ENCODE results near the gene DCUN1D5. TPM values are rescaled to one million over a fixed set of nuclear protein-coding genes. Genes with fewer than 3 reads are reported as not detected.

The DCUN1D5 gene
- total RNA-seq, 3 donors from 2014 or later: 9.4 to 18.9 (median 14.5) TPM

GRCh38 chr11:103086461-103086860 lies 5.5 kb downstream of the DCUN1D5 start:
- no peak for ATAC-seq
- TF ChIP-seq, protein P1, sequence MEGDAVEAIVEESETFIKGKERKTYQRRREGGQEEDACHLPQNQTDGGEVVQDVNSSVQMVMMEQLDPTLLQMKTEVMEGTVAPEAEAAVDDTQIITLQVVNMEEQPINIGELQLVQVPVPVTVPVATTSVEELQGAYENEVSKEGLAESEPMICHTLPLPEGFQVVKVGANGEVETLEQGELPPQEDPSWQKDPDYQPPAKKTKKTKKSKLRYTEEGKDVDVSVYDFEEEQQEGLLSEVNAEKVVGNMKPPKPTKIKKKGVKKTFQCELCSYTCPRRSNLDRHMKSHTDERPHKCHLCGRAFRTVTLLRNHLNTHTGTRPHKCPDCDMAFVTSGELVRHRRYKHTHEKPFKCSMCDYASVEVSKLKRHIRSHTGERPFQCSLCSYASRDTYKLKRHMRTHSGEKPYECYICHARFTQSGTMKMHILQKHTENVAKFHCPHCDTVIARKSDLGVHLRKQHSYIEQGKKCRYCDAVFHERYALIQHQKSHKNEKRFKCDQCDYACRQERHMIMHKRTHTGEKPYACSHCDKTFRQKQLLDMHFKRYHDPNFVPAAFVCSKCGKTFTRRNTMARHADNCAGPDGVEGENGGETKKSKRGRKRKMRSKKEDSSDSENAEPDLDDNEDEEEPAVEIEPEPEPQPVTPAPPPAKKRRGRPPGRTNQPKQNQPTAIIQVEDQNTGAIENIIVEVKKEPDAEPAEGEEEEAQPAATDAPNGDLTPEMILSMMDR (IDR thresholded peaks at IDR 0.05): no peak
- DNase-seq: no peak
- Histone ChIP-seq H3K4me1 (ENCODE audit: low read depth) (peaks cover 14% of the 10 kb centered on the region), H3K9me3 (no peaks in the 10 kb centered on the region), H3K4me3 (no peak overlapping the region), H3K36me3 (ENCODE audit: low read depth) (no peaks in the 10 kb centered on the region)
- intact Hi-C loops (cut with DNase I, micrococcal nuclease): no loop called here

- ATAC-seq: no peak
Observed at GRCh38 chr11:103085758-103086365, 6.1 kb downstream of the DCUN1D5 start.

DNA sequence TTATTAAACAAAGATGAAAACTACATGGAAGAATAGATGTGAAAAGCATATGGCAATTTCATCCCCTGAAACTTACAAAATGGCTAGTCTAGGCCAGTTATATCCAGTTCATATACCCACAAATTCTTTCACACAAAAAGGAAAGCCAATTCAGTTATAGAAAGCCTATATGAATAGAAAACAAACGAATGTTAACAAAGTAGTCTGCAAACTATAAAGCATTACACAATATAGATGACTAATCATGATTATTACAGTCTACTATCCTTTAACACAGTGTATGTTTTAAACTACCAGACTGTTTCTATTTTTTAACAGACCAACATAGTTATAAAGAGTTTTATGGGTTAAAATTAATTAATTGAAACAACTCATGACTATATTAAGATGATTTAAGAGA lies 12.1 kb downstream of the DCUN1D5 start:
- Histone ChIP-seq H3K4me1 (ENCODE audit: low read depth) (no peaks in the 10 kb centered on the region), H3K9me3 (no peaks in the 10 kb centered on the region), H3K36me3 (ENCODE audit: low read depth) (no peaks in the 10 kb centered on the region), H3K4me3 (no peak overlapping the region)
- no peak for DNase-seq
- ATAC-seq: no peak
- TF ChIP-seq, protein P1 (IDR thresholded peaks at IDR 0.05): no peak
- intact Hi-C loops (cut with DNase I, micrococcal nuclease): no loop called here

More at GRCh38 chr11:103085758-103086365, 6.1 kb downstream of the DCUN1D5 start:
- DNase-seq: no peak
- Histone ChIP-seq H3K4me1 (ENCODE audit: low read depth) (peaks cover 11% of the 10 kb centered on the region), H3K4me3 (no peak overlapping the region), H3K9me3 (no peaks in the 10 kb centered on the region), H3K36me3 (ENCODE audit: low read depth) (no peaks in the 10 kb centered on the region)
- TF ChIP-seq, protein P1 (IDR thresholded peaks at IDR 0.05): no peak
- intact Hi-C loops (cut with DNase I, micrococcal nuclease): no loop called here

GRCh38 chr11:103078710-103079109 lies 13.2 kb downstream of the DCUN1D5 start:
- H3K4me3 ChIP-seq: no peak overlapping the region
- no peak for DNase-seq
- ATAC-seq: peak; percentile 24
- intact Hi-C loops (cut with DNase I, micrococcal nuclease): no loop called here
- H3K9me3 ChIP-seq: no peaks in the 10 kb centered on the region
- no peaks in the 10 kb centered on the region for H3K4me1 ChIP-seq (ENCODE audit: low read depth)
- no peaks in the 10 kb centered on the region for H3K36me3 ChIP-seq (ENCODE audit: low read depth)
- TF ChIP-seq, protein P1 (IDR thresholded peaks at IDR 0.05): no peak

GRCh38 chr11:103077554-103077953 lies 14.4 kb downstream of the DCUN1D5 start:
- TF ChIP-seq, protein P1 (IDR thresholded peaks at IDR 0.05): no peak
- no peaks in the 10 kb centered on the region for H3K36me3 ChIP-seq (ENCODE audit: low read depth)
- intact Hi-C loops (cut with DNase I, micrococcal nuclease): no loop called here
- no peak for ATAC-seq
- H3K9me3 ChIP-seq: no peaks in the 10 kb centered on the region
- no peak overlapping the region for H3K4me3 ChIP-seq
- no peaks in the 10 kb centered on the region for H3K4me1 ChIP-seq (ENCODE audit: low read depth)
- DNase-seq: no peak

- ATAC-seq (no peak), DNase-seq (no peak)
- no peaks in the 10 kb centered on the region for H3K9me3 ChIP-seq
- intact Hi-C loops (cut with DNase I, micrococcal nuclease): no loop called here
- no peaks in the 10 kb centered on the region for H3K4me1 ChIP-seq (ENCODE audit: low read depth)
- TF ChIP-seq, protein P1 (IDR thresholded peaks at IDR 0.05): no peak
- H3K36me3 ChIP-seq (ENCODE audit: low read depth): no peaks in the 10 kb centered on the region
- H3K4me3 ChIP-seq: no peak overlapping the region
Observed at GRCh38 chr11:103076361-103076760, 15.6 kb downstream of the DCUN1D5 start.

All from mucosa of descending colon (tissue), 3 donors.